H1 (cell line): Measurements from ENCODE around the gene BARX1. TPM values are rescaled to one million over a fixed set of nuclear protein-coding genes. Genes with fewer than 3 reads are reported as not detected.

Experiments
- CTCF ChIA-PET: fragments of 300-600 bp; sonication (Branson Sonifier 250); formaldehyde crosslinking; loops from one replicate; lab custom pipeline; 2021; ENCODE audit not compliant: partially characterized antibody; lab: Charles Lee
- POLR2A ChIA-PET: fragments of 300-600 bp; sonication (Branson Sonifier 250); formaldehyde crosslinking; loops from one replicate; lab custom pipeline; 2021; ENCODE audit warnings: inconsistent platforms; ENCODE audit not compliant: partially characterized antibody; lab: Charles Lee
- DNase-seq, 2 experiments: peaks; one replicate each; pipeline versions ENCODE4 v3.0.0 to v3.0.0-alpha.2; 2010 to 2022; ENCODE audit warnings: low spot score in 2 of 2, low read depth in 1 of 2, mixed read lengths in 1 of 2
- FAIRE-seq: peaks from 2 replicates; lab custom pipeline; 2011; peaks lifted over from hg19 to GRCh38; lab: Jason Lieb, UNC
- H2AFZ ChIP-seq: 2 replicates; pipeline ENCODE4 v1.8.1; 2012; ENCODE audit warnings: low read length, inconsistent platforms
- H2AK5ac ChIP-seq: 2 replicates; pipeline ENCODE4 v1.6.1; 2013; ENCODE audit warnings: low read depth, low read length
- H2BK120ac ChIP-seq: replicated peaks from 2 replicates; pipeline ENCODE3; 2013; ENCODE audit warnings: low read depth, low read length, inconsistent platforms
- H2BK12ac ChIP-seq: 2 replicates; pipeline ENCODE4 v1.6.1; 2013; ENCODE audit warnings: low read depth, low read length
- H2BK15ac ChIP-seq: 2 replicates; pipeline ENCODE4 v1.6.1; 2013; ENCODE audit warnings: low read length
- H2BK20ac ChIP-seq: 2 replicates; pipeline ENCODE4 v1.6.1; 2013; ENCODE audit warnings: low read length
- H2BK5ac ChIP-seq: 2 replicates; pipeline ENCODE4 v1.6.1; 2013; ENCODE audit warnings: low read depth, low read length
- H3K14ac ChIP-seq: 2 replicates; pipeline ENCODE4 v1.6.1; 2013; ENCODE audit warnings: inconsistent platforms; ENCODE audit not compliant: insufficient read length
- H3K18ac ChIP-seq: 2 replicates; pipeline ENCODE4 v1.6.1; 2013; ENCODE audit warnings: low read length; ENCODE audit errors: extremely low read depth
- H3K23ac ChIP-seq: 2 replicates; pipeline ENCODE4 v1.6.1; 2013; ENCODE audit warnings: inconsistent platforms; ENCODE audit not compliant: insufficient read length
- H3K23me2 ChIP-seq: 2 replicates; pipeline ENCODE4 v1.6.1; 2013; ENCODE audit warnings: low read depth, low read length
- H3K27ac ChIP-seq: 2 replicates; pipeline ENCODE4 v1.6.1; 2011; ENCODE audit warnings: low read depth, low read length, inconsistent platforms
- H3K27me3 ChIP-seq, 4 experiments: replicated peaks in 1 of 4; 1 replicate in 1 of 4; 2 replicates in 3 of 4; pipeline versions ENCODE4 v1.6.1 to v1.8.1; 2011 to 2013; ENCODE audit warnings: low read length in 3 of 4, mild to moderate bottlenecking in 3 of 4, inconsistent platforms in 2 of 4, mixed read lengths in 2 of 4, moderate library complexity in 1 of 4; ENCODE audit not compliant: control insufficient read depth in 3 of 4, insufficient read depth in 3 of 4; ENCODE audit errors: extremely low read depth in 1 of 4
- H3K36me3 ChIP-seq, 4 experiments: 2 replicates each; pipeline versions ENCODE4 v1.6.1 to v1.8.1; 2011 to 2013; ENCODE audit warnings: mild to moderate bottlenecking in 4 of 4, low read length in 3 of 4, moderate library complexity in 2 of 4, control low read depth in 1 of 4, inconsistent platforms in 1 of 4; ENCODE audit not compliant: insufficient read depth in 4 of 4, control insufficient read depth in 2 of 4
- H3K4ac ChIP-seq: replicated peaks from 2 replicates; pipeline ENCODE3; 2013; ENCODE audit warnings: low read length, low read depth, mixed read lengths, inconsistent platforms; ENCODE audit not compliant: insufficient read length
- H3K4me1 ChIP-seq, 4 experiments: replicated peaks in 1 of 4; 1 replicate in 1 of 4; 2 replicates in 3 of 4; pipeline versions ENCODE4 v1.6.1 to v1.8.1; 2011 to 2013; ENCODE audit warnings: low read length in 3 of 4, inconsistent platforms in 2 of 4, mixed read lengths in 1 of 4; ENCODE audit not compliant: insufficient read depth in 4 of 4, control insufficient read depth in 3 of 4
- H3K4me2 ChIP-seq, 2 experiments: 2 replicates each; pipeline versions ENCODE4 v1.6.1 to v1.8.1; 2011 to 2013; ENCODE audit warnings: low read depth in 2 of 2, low read length in 2 of 2, control low read depth in 1 of 2, inconsistent platforms in 1 of 2, mild to moderate bottlenecking in 1 of 2; ENCODE audit not compliant: insufficient read depth in 1 of 2
- H3K4me3 ChIP-seq, 4 experiments: fragments of 200-600, 300-600 bp in 1 of 4; sonication (generic), shearing (Covaris generic), sonication (Bioruptor Twin) in 1 of 4; 2 replicates each; pipeline versions ENCODE4 v1.5.1 to v1.8.1; 2011 to 2016; ENCODE audit warnings: low read length in 4 of 4, low read depth in 3 of 4, control low read depth in 2 of 4, inconsistent platforms in 2 of 4, mild to moderate bottlenecking in 2 of 4, mixed read lengths in 1 of 4, moderate library complexity in 1 of 4; ENCODE audit not compliant: insufficient read depth in 2 of 4; ENCODE audit errors: extremely low read depth in 1 of 4
- H3K56ac ChIP-seq: replicated peaks from 2 replicates; pipeline ENCODE3; 2013; ENCODE audit warnings: low read depth, mild to moderate bottlenecking, mixed read lengths, low read length, inconsistent platforms; ENCODE audit not compliant: insufficient read length
- H3K79me1 ChIP-seq: 2 replicates; pipeline ENCODE4 v1.6.1; 2013; ENCODE audit warnings: low read depth, low read length, control low read depth
- H3K79me2 ChIP-seq, 2 experiments: 2 replicates each; pipeline versions ENCODE4 v1.6.1 to v1.8.1; 2012 to 2013; ENCODE audit warnings: low read length in 2 of 2, mild to moderate bottlenecking in 2 of 2, inconsistent platforms in 1 of 2; ENCODE audit not compliant: insufficient read depth in 2 of 2, control insufficient read depth in 1 of 2
- H3K9ac ChIP-seq, 4 experiments: replicated peaks in 1 of 4; 1 replicate in 1 of 4; 2 replicates in 3 of 4; pipeline versions ENCODE4 v1.6.1 to v1.8.1; 2011 to 2013; ENCODE audit warnings: low read depth in 3 of 4, low read length in 3 of 4, control low read depth in 2 of 4, mild to moderate bottlenecking in 2 of 4, moderate library complexity in 2 of 4, inconsistent platforms in 1 of 4; ENCODE audit errors: extremely low read depth in 1 of 4
- H3K9me3 ChIP-seq, 2 experiments: 2 replicates each; pipeline versions ENCODE4 v1.6.1 to v1.8.1; 2012 to 2013; ENCODE audit warnings: mild to moderate bottlenecking in 2 of 2, moderate library complexity in 2 of 2, control low read depth in 1 of 2, inconsistent platforms in 1 of 2, low read depth in 1 of 2, low read length in 1 of 2, mixed read lengths in 1 of 2; ENCODE audit not compliant: insufficient read depth in 2 of 2
- H4K20me1 ChIP-seq, 2 experiments: replicated peaks in 1 of 2; 2 replicates each; pipeline versions ENCODE3 to v1.8.1; 2011 to 2013; ENCODE audit warnings: inconsistent platforms in 2 of 2, low read length in 2 of 2, mild to moderate bottlenecking in 1 of 2; ENCODE audit not compliant: insufficient read depth in 2 of 2, control insufficient read depth in 1 of 2
- H4K5ac ChIP-seq: 2 replicates; pipeline ENCODE4 v1.6.1; 2013; ENCODE audit warnings: low read length, low read depth, mixed read lengths, inconsistent platforms; ENCODE audit not compliant: insufficient read length
- H4K8ac ChIP-seq: 2 replicates; pipeline ENCODE4 v1.8.0; 2013; ENCODE audit warnings: mild to moderate bottlenecking, moderate library complexity, low read length, inconsistent platforms; ENCODE audit not compliant: insufficient read depth; ENCODE audit errors: extremely low read depth
- H4K91ac ChIP-seq: replicated peaks from 2 replicates; pipeline ENCODE3; 2013; ENCODE audit warnings: low read length, mixed read lengths, inconsistent platforms; ENCODE audit not compliant: insufficient read length
- ASH2L ChIP-seq: fragments of 200-600, 300-600 bp; sonication (generic); IDR thresholded peaks from one replicate; pipeline ENCODE4 v1.7.1; 2017; ENCODE audit warnings: low read length
- ATF3 ChIP-seq: IDR thresholded peaks from 2 replicates; pipeline ENCODE4 v1.6.1; 2011; ENCODE audit warnings: low read depth, mild to moderate bottlenecking, low read length; ENCODE audit not compliant: insufficient read depth
- BCL11A ChIP-seq, 2 experiments: IDR thresholded peaks; one replicate each; pipeline ENCODE4 v1.6.1; 2011; ENCODE audit warnings: low read depth in 2 of 2, low read length in 2 of 2, mild to moderate bottlenecking in 2 of 2
- CHD2 ChIP-seq: IDR thresholded peaks from 2 replicates; pipeline ENCODE4 v1.6.1; 2012; ENCODE audit warnings: low read length, improper control_type of control experiment
- EGR1 ChIP-seq: IDR thresholded peaks from 2 replicates; pipeline ENCODE4 v1.6.1; 2011; ENCODE audit warnings: low read depth, low read length, borderline replicate concordance
- EZH2 ChIP-seq: fragments of 200-600 bp; sonication (generic); IDR thresholded peaks from 2 replicates; pipeline ENCODE4 v1.7.1; 2012; ENCODE audit warnings: low read depth, mild to moderate bottlenecking, moderate library complexity, low read length, inconsistent platforms; ENCODE audit not compliant: severe bottlenecking
- WGBS, 2 experiments: shearing (Covaris generic) in 1 of 2; methylation state at CpG; one replicate each; pipeline versions ENCODE4 v1.1.6 to v1.1.7; 2013 to 2015; ENCODE audit warnings: low lambda C conversion rate in 2 of 2, mixed read lengths in 2 of 2, inconsistent platforms in 1 of 2, low coverage in 1 of 2, missing lambda C conversion rate in 1 of 2; ENCODE audit not compliant: insufficient replicate concordance in 2 of 2, insufficient coverage in 1 of 2, insufficient read length in 1 of 2; ENCODE audit errors: extremely low coverage in 1 of 2, missing lambda C conversion rate in 1 of 2; 5-methylcytosine and 5-hydroxymethylcytosine counted together
- polyA plus RNA-seq, 7 experiments: library from polyadenylated mRNA; depleted of rRNA in 3 of 7; stranded (reverse) in 5 of 7; unstranded in 2 of 7; fragments of >200 nt in 5 of 7; fragments of 200-250 nt in 2 of 7; gene quantifications; 1 replicate in 5 of 7; 2 replicates in 1 of 7; 4 replicates in 1 of 7; pipeline versions ENCODE4 v1.2.1 to v1.2.3, GENCODE V29; 2011 to 2013; ENCODE audit warnings: missing spikeins in 2 of 7, mixed read lengths in 2 of 7
- total RNA-seq: library from RNA; stranded (reverse); fragmentation: NEBNext Ultra II Directional; extraction: Animal tissue kit (Norgen Biotek cat#: 25700); gene quantifications from 2 replicates; pipeline ENCODE4 v1.2.1, GENCODE V29; 2021

Gene BARX1
- total and polyA plus RNA-seq, 2 of the 8 experiments (the other 6 are each of a cell fraction or from before 2014, with no cell fraction given), result 0.79 to 2.6 TPM

- H2BK120ac ChIP-seq, result no peak overlapping the region
- DNase-seq (no peak), FAIRE-seq (no peak)
- no peak overlapping the region for H4K5ac ChIP-seq
- H4K20me1 ChIP-seq, result peaks cover 0 to under 1% of the 10 kb centered on the region in 2 experiments
- no peaks in the 10 kb centered on the region for H3K9me3 ChIP-seq
- no peak overlapping the region for H3K27ac ChIP-seq
- 54% methylated on average over 4 of the region's 4 CpGs; no CpG with 5 or more reads in 1 of the 2 experiments for WGBS, 2 experiments
- no peak overlapping the region for H2AK5ac ChIP-seq
- no peaks in the 10 kb centered on the region for H3K79me1 ChIP-seq
- no peak overlapping the region for H3K4ac ChIP-seq
- H4K8ac ChIP-seq, result no peak overlapping the region
- POLR2A ChIA-PET, result no interaction called here
- H3K36me3 ChIP-seq, result no peaks in the 10 kb centered on the region
- H3K56ac ChIP-seq, result no peak overlapping the region
- no peaks in the 10 kb centered on the region for H3K79me2 ChIP-seq
- H3K18ac ChIP-seq, result no peak overlapping the region
- no peaks in the 10 kb centered on the region for H3K4me1 ChIP-seq
- no peak overlapping the region for H2BK5ac ChIP-seq
- H2BK15ac ChIP-seq, result no peak overlapping the region
- H2AFZ ChIP-seq, result no peak overlapping the region
- no peak overlapping the region for H2BK12ac ChIP-seq
- H3K23me2 ChIP-seq, result peaks cover 1% of the 10 kb centered on the region; the same call in 1 of the 2 replicates
- CTCF ChIA-PET, result interaction anchor here (1.3 kb wide), 2 partner anchors 22 to 95 kb away, joined by 3 read pairs; no protein-coding TSS in a partner anchor
- TF ChIP-seq CHD2 (no peak), ATF3 (no peak), ASH2L (no peak), EZH2 (no peak), BCL11A (IDR thresholded peaks at IDR 0.05; ENCODE audit: low read depth in 2 of 2, low read length in 2 of 2) (no peak), EGR1 (no peak)
- H2BK20ac ChIP-seq, result no peak overlapping the region
- H3K23ac ChIP-seq, result no peak overlapping the region
- H3K14ac ChIP-seq, result no peak overlapping the region
- H3K9ac ChIP-seq, result no peak overlapping the region
- no peak overlapping the region for H4K91ac ChIP-seq
- no peak overlapping the region for H3K4me3 ChIP-seq
- no peak overlapping the region for H3K4me2 ChIP-seq
- H3K27me3 ChIP-seq, result no peaks in the 10 kb centered on the region
Measured at GRCh38 chr9:93922535-93922934, 32.6 kb downstream of the BARX1 start.
